A673 (cell line): ENCODE measurements around the gene GAS2. TPM values are rescaled to one million over a fixed set of nuclear protein-coding genes. Genes with fewer than 3 reads are reported as not detected.

Experiments used
- BruUV-seq: library from RNA; stranded (reverse); fragments of 400-500 nt; replicated peaks from 2 replicates; lab custom pipeline; 2021; lab: Mats Ljungman, UMichigan
- CTCF ChIA-PET: fragments of 300-600 bp; sonication (Branson Sonifier 250); formaldehyde crosslinking; loops from one replicate; lab custom pipeline; 2022; ENCODE audit warnings: antibody characterized with exemption; lab: Charles Lee
- POLR2A ChIA-PET: fragments of 300-600 bp; sonication (Branson Sonifier 250); formaldehyde crosslinking; loops from one replicate; lab custom pipeline; 2022; ENCODE audit warnings: antibody characterized with exemption; ENCODE audit not compliant: low non-redundant PET; lab: Charles Lee
- DNase-seq: peaks from one replicate; pipeline ENCODE4 v3.0.0-alpha.2; 2015; ENCODE audit warnings: low spot score
- H3K27ac ChIP-seq: fragments of 200-600 bp; sonication (generic); 2 replicates; pipeline ENCODE4 v1.5.1; 2016; ENCODE audit warnings: mixed run types, low read depth, mild to moderate bottlenecking, mixed read lengths, antibody characterized with exemption, low read length; ENCODE audit not compliant: poor library complexity, severe bottlenecking
- H3K27me3 ChIP-seq: fragments of 200-600 bp; sonication (generic); replicated peaks from 2 replicates; pipeline ENCODE4 v1.6.1; 2017; ENCODE audit warnings: mixed run types, low read depth, mild to moderate bottlenecking, mixed read lengths, antibody characterized with exemption, low read length; ENCODE audit not compliant: insufficient read depth, poor library complexity
- H3K36me3 ChIP-seq: fragments of 200-600 bp; sonication (generic); 2 replicates; pipeline ENCODE4 v1.6.1; 2016; ENCODE audit warnings: mixed run types, mild to moderate bottlenecking, mixed read lengths, antibody characterized with exemption, low read length; ENCODE audit not compliant: insufficient read depth, poor library complexity, severe bottlenecking
- H3K4me1 ChIP-seq: fragments of 200-600 bp; sonication (generic); 2 replicates; pipeline ENCODE4 v1.6.1; 2017; ENCODE audit warnings: mixed run types, mild to moderate bottlenecking, mixed read lengths, antibody characterized with exemption, low read length; ENCODE audit not compliant: insufficient read depth, poor library complexity, severe bottlenecking
- H3K4me3 ChIP-seq: fragments of 200-600 bp; sonication (generic); 2 replicates; pipeline ENCODE4 v1.5.1; 2016; ENCODE audit warnings: low read depth, mixed run types, mild to moderate bottlenecking, mixed read lengths, low read length; ENCODE audit not compliant: poor library complexity, severe bottlenecking
- H3K9me3 ChIP-seq: fragments of 200-600 bp; sonication (generic); 2 replicates; pipeline ENCODE4 v1.6.1; 2016; ENCODE audit warnings: mixed run types, low read depth, mild to moderate bottlenecking, mixed read lengths, antibody characterized with exemption, low read length; ENCODE audit not compliant: poor library complexity, severe bottlenecking
- EZH2 ChIP-seq: fragments of 200-600 bp; sonication (generic); IDR thresholded peaks from 2 replicates; pipeline ENCODE4 v1.6.1; 2017; ENCODE audit warnings: borderline replicate concordance, low read depth, mild to moderate bottlenecking, mixed read lengths, antibody characterized with exemption, low read length; ENCODE audit not compliant: poor library complexity, severe bottlenecking
- intact Hi-C: fragments of 100-400 bp; cut with micrococcal nuclease; formaldehyde crosslinking; loops from one replicate; pipeline ENCODE4 v1.10.0; 2022; ENCODE audit not compliant: unreplicated experiment
- total RNA-seq: library from RNA; stranded (reverse); gene quantifications from 2 replicates; pipeline ENCODE4 v1.2.3, GENCODE V29; 2021
- TF ChIP-seq, protein P1 (sequence below): fragments of 300-800, 200-600 bp; sonication (generic); conservative IDR thresholded peaks from 2 replicates; pipeline ENCODE4 v1.5.1; 2017; ENCODE audit warnings: low read depth, mild to moderate bottlenecking, antibody characterized with exemption, low read length, moderate library complexity, mixed read lengths

GAS2 gene
- total RNA-seq, 1 experiment from 2014 or later: 1.8 TPM

DNA sequence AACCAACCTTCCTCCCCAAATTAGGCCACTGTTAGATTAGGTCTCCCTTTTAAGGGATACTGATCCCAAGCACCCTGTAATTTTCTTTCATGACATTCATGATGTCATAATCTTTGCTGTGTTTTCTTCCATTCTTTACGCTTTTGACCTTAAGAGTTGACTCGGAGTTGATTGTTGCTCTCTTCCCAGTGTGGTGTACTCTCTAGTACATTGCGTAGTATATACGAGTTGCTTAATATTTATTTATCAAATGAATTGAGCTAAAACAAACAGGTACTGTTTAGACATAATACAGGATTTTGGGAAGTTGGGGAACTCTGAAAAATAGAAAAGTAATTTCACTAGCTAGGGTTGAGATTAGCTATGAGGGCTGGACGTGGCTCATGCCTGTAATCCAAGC lies 113.4 kb downstream of the GAS2 start:
- no peak overlapping the region for H3K4me3 ChIP-seq
- CTCF ChIA-PET: no interaction called here
- no peak overlapping the region for H3K27ac ChIP-seq
- no peak for DNase-seq
- H3K27me3 ChIP-seq: no peaks in the 10 kb centered on the region
- no peaks in the 10 kb centered on the region for H3K36me3 ChIP-seq
- no peak for TF ChIP-seq EZH2
- TF ChIP-seq, protein P1, sequence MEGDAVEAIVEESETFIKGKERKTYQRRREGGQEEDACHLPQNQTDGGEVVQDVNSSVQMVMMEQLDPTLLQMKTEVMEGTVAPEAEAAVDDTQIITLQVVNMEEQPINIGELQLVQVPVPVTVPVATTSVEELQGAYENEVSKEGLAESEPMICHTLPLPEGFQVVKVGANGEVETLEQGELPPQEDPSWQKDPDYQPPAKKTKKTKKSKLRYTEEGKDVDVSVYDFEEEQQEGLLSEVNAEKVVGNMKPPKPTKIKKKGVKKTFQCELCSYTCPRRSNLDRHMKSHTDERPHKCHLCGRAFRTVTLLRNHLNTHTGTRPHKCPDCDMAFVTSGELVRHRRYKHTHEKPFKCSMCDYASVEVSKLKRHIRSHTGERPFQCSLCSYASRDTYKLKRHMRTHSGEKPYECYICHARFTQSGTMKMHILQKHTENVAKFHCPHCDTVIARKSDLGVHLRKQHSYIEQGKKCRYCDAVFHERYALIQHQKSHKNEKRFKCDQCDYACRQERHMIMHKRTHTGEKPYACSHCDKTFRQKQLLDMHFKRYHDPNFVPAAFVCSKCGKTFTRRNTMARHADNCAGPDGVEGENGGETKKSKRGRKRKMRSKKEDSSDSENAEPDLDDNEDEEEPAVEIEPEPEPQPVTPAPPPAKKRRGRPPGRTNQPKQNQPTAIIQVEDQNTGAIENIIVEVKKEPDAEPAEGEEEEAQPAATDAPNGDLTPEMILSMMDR: no peak
- BruUV-seq: no TSS peak
- peaks cover 4% of the 10 kb centered on the region for H3K4me1 ChIP-seq
- no peaks in the 10 kb centered on the region for H3K9me3 ChIP-seq
- intact Hi-C loops: no loop called here
- POLR2A ChIA-PET: no interaction called here

DNA sequence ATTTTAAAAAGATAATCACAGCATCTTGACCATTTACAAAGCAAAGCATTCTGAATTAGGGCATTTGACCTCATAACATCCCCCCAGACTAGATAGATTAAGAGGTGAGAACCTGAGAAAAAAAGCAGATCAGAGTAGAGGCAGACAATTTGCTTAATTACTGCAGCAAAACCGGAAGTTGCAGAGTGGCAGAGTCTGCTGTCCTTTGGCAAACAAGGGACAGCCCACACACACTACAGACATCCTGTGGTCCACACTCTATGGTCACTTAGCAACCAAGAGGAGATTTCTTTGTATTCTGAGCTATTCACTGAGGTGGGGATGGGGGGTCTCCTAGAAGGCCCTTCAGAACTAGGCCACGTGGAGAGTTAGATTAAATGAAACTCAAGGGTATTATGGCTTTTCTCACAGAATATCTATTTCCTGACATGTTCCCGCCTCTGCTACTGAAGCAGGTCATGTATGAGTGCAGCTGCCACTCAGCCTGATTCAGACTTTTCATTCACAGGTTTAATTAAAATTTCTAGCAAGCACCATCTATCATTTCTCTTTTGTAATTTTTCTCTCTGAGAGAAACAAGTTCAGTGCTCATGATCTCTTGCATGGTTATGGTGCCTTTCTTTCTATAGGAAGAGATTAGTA lies 114.7 kb downstream of the GAS2 start:
- Histone ChIP-seq H3K36me3 (no peaks in the 10 kb centered on the region), H3K9me3 (no peaks in the 10 kb centered on the region), H3K27me3 (no peaks in the 10 kb centered on the region), H3K4me3 (no peak overlapping the region), H3K4me1 (peaks cover 12% of the 10 kb centered on the region), H3K27ac (no peak overlapping the region)
- DNase-seq: no peak
- ChIA-PET CTCF (no interaction called here), POLR2A (no interaction called here)
- intact Hi-C loops: no loop called here
- BruUV-seq: no TSS peak
- TF ChIP-seq EZH2: no peak
- TF ChIP-seq, protein P1: no peak

- POLR2A ChIA-PET: no interaction called here
- no peaks in the 10 kb centered on the region for H3K36me3 ChIP-seq
- DNase-seq: peak; percentile 66
- TF ChIP-seq, protein P1: no peak
- TF ChIP-seq EZH2: no peak
- no TSS peak for BruUV-seq
- intact Hi-C loops: loop anchor here (5.0 kb wide), 3 partner anchors 158 to 538 kb away; partner anchors contain the start of gene FANCF
- H3K27me3 ChIP-seq: no peaks in the 10 kb centered on the region
- CTCF ChIA-PET: no interaction called here
- peak overlapping the region; percentile 42 for H3K27ac ChIP-seq
- H3K4me1 ChIP-seq: peaks cover 12% of the 10 kb centered on the region
- H3K4me3 ChIP-seq: no peak overlapping the region
- no peaks in the 10 kb centered on the region for H3K9me3 ChIP-seq
Observed at GRCh38 chr11:22785251-22785650, 118.8 kb downstream of the GAS2 start.
